DOHH2 (cell line): Measurements from ENCODE around the gene PPM1H.

Experiments
- CTCF ChIP-seq: fragments of 200-600 bp; sonication (generic); IDR thresholded peaks from one replicate; pipeline ENCODE4 v1.5.1; 2014; ENCODE audit warnings: antibody characterized with exemption, mild to moderate bottlenecking, low read depth, low read length; ENCODE audit not compliant: poor library complexity, severe bottlenecking
- EZH2phosphoT487 ChIP-seq: fragments of 200-600 bp; sonication (generic); IDR thresholded peaks from 2 replicates; pipeline ENCODE4 v1.6.1; 2017; ENCODE audit warnings: borderline replicate concordance, mild to moderate bottlenecking, antibody characterized with exemption, low read length, moderate library complexity, mixed read lengths

DNA sequence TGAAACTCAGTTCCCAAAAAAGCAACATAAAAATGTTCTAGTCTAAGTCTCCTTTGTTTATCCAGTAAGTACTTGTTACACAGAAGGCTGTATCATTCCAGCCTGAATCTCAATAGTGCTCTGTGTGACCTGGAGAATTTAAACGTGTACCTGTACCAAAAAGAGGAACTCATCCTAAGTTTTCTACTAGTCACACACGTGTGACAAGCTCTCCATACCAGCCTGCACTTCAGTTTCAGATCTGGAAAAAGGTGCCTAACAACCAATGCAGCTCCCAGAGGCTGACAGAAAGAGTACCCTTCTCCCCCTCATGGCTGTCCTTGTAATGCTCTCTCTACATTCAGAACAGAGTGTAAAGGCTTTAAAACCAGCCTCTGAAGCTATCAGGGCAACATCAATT, 27.4 kb downstream of the PPM1H start:
- no peak for TF ChIP-seq CTCF
- TF ChIP-seq EZH2phosphoT487 = no peak
